Amniotic stem cell (primary cell): ENCODE results near the gene TSPAN11.

ENCODE experiments used
- DNase-seq: peaks from one replicate; lab custom pipeline; 2025; lab: John Stamatoyannopoulos, UW

Gene TSPAN11

GRCh38 chr12:30911207-30911606, 15.3 kb upstream of the TSPAN11 start:
- DNase-seq: no peak

GRCh38 chr12:30913323-30913722, 13.2 kb upstream of the TSPAN11 start:
- no peak for DNase-seq

GRCh38 chr12:30914986-30915591, 11.5 kb upstream of the TSPAN11 start:
- DNase-seq: no peak

- no peak for DNase-seq
Observed at GRCh38 chr12:30923057-30923456, 3.5 kb upstream of the TSPAN11 start.

GRCh38 chr12:30925607-30926242, 823 bp upstream of the TSPAN11 start:
- DNase-seq: no peak

- no peak for DNase-seq
Observed at GRCh38 chr12:30927222-30927611, 669 bp downstream of the TSPAN11 start.

GRCh38 chr12:30928356-30929244, 2.1 kb downstream of the TSPAN11 start:
- no peak for DNase-seq

- DNase-seq: no peak
Observed at GRCh38 chr12:30930238-30930637, 3.7 kb downstream of the TSPAN11 start.

- no peak for DNase-seq
Observed at GRCh38 chr12:30930641-30931040, 4.1 kb downstream of the TSPAN11 start.

GRCh38 chr12:30932881-30933280, 6.3 kb downstream of the TSPAN11 start:
- DNase-seq: no peak

GRCh38 chr12:30934811-30935210, 8.3 kb downstream of the TSPAN11 start:
- DNase-seq: no peak

- DNase-seq: no peak
Observed at GRCh38 chr12:30936036-30936435, 9.5 kb downstream of the TSPAN11 start.

- DNase-seq: no peak
Observed at GRCh38 chr12:30939234-30939633, 12.7 kb downstream of the TSPAN11 start.

GRCh38 chr12:30942486-30942885, 15.9 kb downstream of the TSPAN11 start:
- no peak for DNase-seq

GRCh38 chr12:30942936-30943335, 16.4 kb downstream of the TSPAN11 start:
- no peak for DNase-seq

- DNase-seq: no peak
Observed at GRCh38 chr12:30945443-30946164, 19.1 kb downstream of the TSPAN11 start.

- DNase-seq: no peak
Observed at GRCh38 chr12:30952015-30952414, 25.5 kb downstream of the TSPAN11 start.

GRCh38 chr12:30953257-30953656, 26.7 kb downstream of the TSPAN11 start:
- no peak for DNase-seq

- no peak for DNase-seq
Observed at GRCh38 chr12:30953951-30954751, 27.6 kb downstream of the TSPAN11 start.

- DNase-seq: no peak
Observed at GRCh38 chr12:30955214-30955613, 28.7 kb downstream of the TSPAN11 start.

GRCh38 chr12:30959110-30959710, 32.7 kb downstream of the TSPAN11 start:
- DNase-seq: no peak
